Hair follicular keratinocyte (primary cell): Measurements from ENCODE around the gene COX5B. TPM values are rescaled to one million over a fixed set of nuclear protein-coding genes. Genes with fewer than 3 reads are reported as not detected.

Experiments used
- total RNA-seq: library from RNA; depleted of rRNA; stranded (reverse); fragments of >200 nt; gene quantifications from 2 replicates; pipeline ENCODE4 v1.2.3, GENCODE V29; 2015

Gene COX5B
- 446 and 539 TPM in 2 replicates for total RNA-seq

DNA sequence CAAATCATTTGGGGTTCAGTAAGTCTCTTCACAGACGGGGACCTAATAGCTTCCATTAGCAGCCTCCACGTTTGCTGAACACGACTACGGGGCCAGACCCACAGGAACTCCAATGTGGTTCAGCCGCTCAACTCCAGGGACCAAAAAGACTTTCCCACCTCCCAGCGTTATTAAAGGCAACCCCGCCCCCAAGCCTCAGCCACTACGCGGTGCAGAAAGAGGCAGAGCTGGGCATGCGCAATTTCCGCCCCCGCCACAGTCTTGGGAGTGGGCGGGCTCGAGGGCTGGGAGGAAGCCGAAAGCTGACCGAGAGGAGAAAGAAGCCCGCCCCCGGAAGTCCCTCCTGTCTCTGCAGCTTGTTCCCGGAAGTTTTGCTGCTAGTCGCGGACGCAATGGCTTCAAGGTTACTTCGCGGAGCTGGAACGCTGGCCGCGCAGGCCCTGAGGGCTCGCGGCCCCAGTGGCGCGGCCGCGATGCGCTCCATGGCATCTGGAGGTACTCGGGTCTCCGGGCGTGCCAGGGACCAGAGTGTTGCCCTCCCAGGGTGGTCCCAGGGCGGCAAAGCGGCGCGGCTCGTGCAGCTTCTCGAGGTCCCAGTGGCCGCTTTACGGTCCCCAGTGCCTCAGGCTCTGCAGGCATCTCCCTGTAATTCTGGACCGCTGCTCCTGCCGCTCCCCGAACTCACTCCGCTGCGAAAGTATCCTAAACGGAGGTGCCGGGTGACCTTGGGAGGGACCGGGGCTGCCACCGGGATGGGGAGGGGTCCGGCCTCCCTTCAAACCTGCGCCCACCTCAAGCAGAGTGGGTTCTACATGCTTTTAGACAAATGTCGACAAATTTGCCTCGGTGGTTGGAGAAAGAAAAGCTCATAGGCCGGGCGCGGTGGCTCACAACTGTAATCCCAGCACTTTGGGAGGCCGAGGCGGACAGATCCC, at the start of gene COX5B:
TSS of gene COX5B (plus strand) at position 368 of the 935 bp plus-strand sequence. CDS start at position 393, 25 bp downstream.

DNA sequence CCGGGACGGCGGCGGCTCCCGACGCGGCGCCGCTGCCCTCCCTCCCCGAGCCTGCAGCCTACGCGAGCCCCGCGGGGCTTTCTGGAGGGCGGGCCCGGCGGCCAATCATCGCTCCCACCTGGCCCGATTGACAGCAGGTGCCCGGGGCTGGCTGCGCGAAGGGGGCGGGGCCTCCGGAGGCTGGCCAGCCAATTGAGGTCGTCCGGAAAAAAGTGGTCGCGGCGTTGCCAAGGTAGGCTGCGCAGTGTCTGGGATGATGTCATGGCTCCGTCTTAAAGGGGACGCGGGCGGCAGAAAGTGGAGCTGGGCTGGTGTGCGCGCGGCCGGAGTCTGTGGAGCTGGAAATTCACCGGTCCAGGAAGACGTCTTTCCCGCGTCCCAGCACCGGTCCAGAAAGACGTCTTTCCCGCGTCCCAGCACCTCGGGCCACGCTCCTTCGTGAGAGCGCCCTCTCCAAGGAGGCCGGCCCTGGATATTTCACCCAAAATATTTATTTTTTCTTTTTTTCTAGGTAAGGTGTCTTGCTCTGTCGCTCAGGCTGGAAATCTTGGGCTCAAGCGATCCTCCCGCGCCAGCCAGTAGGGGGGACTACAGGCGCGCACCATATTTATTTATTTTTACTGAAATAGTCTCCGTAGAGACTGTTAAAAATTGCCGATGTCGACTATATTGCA, 18.2 kb downstream of the COX5B start, which contains the start of gene ACTR1B:
TSS of gene ACTR1B (minus strand) at position 83 of the 674 bp plus-strand sequence. CDS start 154 bp downstream, outside the sequence.

GRCh38 chr2:97669448-97669847, 23.6 kb downstream of the COX5B start, which contains the start of gene C2orf92:
C2orf92 (plus strand) TSS chr2:97669713; CDS start chr2:97669789, 76 bp downstream.

Other genes with a start within 250 kb of the COX5B start
- 4.2 and 4.3 TPM in 2 replicates for gene ANKRD36B, start 56.2 kb upstream of the COX5B start, total RNA-seq
- 37.4 and 53.5 TPM in 2 replicates for gene ACTR1B, start 18.0 kb downstream of the COX5B start, total RNA-seq
- not detected in 2 replicates for gene C2orf92, start 23.7 kb downstream of the COX5B start, total RNA-seq
- not detected in 2 replicates for gene ZAP70, start 67.5 kb downstream of the COX5B start, total RNA-seq